ENCODE results near the gene COBL.
A peak's percentile ranks its signal among the peaks of the same experiment; 100 is the strongest.

Gene COBL

GRCh38 chr7:51250512-51250911, 66.1 kb downstream of the COBL start:
- no peak for DNase-seq (ENCODE audit: low spot score)

DNA sequence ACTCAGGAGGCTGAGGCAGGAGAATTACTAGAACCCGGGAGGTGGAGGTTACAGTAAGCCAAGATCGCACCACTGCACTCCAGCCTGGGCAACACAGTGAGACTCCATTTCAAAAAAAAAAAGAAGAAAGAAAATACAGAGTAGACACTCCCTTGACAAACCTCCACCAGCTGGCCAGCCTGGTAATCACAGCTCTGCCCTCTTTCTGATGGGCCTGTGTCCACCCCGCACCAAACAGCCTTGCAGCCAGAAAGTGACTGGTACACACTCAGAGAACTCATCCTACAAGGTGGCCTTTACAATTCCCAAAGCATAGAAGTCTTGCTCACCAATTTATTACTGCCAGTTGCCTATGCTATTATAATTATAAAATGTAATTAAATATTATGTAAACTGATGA, 66.6 kb downstream of the COBL start:
- DNase-seq (ENCODE audit: low spot score) = no peak

- no peak for DNase-seq (ENCODE audit: low spot score)
Observed at GRCh38 chr7:51249187-51249945, 67.2 kb downstream of the COBL start.

DNA sequence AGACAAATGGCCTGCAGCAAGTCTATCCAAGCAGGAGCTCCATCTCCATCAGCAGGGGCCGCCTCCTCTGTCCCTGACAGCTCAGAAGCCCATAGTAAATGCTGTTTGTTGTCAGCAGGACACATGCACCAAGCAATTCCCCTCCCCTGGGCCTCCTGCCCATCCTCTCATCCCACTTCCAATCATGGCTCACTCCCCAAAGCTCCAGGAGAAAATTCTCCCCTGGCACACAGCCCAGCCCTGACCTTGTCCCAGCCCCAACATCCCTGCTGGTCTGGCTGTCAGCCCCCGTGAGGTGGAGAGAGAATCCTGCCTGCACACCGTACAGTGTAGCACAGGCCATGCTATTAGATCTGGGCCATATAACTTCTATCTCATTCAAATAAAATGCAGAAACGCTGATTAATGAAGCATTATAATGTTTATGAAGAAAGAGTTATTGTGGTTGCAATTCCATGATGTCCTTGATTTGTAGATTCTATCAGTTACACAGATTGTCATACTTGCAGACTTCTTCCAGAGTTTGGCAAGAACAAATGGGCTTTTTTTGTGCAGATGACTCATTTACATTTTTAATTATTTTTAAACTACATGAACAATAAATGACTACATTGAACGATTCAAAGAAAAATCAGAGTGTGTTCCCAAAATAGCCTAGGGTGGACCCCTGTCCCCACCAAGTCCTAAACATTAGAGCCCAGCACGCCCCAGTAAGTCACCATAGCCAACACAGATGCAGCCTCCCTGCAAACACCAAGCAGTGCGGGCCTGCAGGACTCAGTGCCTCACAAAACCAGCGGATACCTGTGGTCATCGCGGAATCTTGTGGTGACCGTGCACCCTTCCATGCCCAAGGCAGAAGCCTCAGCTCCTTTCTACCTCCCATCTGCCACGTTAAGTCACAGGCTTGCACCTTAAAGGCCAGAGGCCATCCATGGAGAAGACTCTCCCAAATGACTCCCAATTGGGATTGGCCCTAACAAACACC, 70.1 kb downstream of the COBL start:
- peak; percentile 97 for DNase-seq (ENCODE audit: low spot score)

DNA sequence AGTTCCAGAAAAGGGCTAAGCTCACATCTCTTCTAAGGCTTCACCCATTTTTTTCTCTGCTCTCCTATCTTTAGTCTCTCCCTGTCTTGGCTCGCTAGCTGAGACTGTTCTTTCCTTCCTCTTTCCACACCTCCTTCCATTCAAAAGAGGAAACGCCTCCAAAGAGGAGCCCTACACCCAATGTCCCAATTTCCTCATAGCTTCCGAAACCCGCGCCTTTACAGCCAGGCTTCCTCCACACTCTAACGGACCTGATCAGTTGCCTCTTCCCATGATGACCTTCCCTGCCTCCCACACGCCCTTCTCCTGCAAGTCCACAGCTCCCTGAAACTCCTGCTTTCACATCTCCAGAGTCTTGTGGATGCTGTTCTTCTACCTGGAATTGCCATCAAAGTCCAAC, 71.7 kb downstream of the COBL start:
- DNase-seq (ENCODE audit: low spot score) = no peak

- DNase-seq (ENCODE audit: low spot score) = no peak
Observed at GRCh38 chr7:51244053-51244452, 72.6 kb downstream of the COBL start.

GRCh38 chr7:51243631-51244030, 73.0 kb downstream of the COBL start:
- no peak for DNase-seq (ENCODE audit: low spot score)

DNA sequence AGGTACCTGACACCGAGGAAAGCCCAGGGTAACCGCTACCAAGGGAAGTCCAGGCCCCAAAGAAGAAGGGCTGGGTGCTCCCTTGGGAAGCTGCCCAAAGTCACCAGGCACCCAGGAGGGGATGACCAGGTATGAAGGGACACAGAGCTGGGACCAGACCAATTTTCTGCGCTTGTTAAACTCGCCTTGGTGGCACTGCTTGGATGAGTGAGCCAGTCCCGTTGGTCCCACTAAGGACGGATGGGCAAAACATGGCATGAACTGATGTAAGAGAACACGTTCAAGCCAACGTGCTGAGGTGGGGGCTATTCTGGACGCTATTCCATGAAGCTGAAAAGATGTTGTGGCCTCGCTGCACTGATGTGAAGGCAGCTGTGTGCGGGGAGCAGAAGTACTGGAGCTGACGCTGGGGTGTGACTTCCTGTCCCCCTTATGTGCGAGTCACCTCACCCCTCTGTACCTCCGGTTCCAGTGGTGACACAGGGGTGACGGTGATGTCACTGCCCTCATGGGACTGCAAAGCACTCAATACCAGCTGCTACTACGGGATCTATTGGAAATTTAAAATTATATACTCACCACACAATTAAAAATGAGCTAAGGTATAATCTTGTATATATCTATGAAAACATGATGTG, 73.6 kb downstream of the COBL start:
- DNase-seq (ENCODE audit: low spot score) = no peak

- DNase-seq (ENCODE audit: low spot score) = no peak
Observed at GRCh38 chr7:51242007-51242691, 74.5 kb downstream of the COBL start.

DNA sequence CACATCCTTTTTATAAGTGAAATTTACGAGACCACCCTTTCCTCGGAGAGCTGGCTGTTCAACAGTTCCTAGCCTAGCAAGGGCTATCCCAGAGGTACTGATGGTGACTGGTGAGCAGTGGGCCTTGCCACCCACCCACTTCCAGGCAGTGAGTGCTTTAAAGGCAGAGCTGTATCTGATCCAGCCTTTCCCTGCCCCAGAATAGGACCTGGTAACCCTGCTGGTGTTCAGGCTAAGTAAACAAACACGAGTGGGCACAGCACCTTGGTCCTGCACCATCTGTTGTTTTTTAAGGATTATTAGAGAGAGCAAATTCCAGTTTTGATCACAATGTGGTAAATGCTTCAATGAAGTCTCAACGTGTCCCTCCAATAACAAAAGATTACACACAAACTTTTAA, 75.7 kb downstream of the COBL start:
- DNase-seq (ENCODE audit: low spot score) = peak; percentile 78

DNA sequence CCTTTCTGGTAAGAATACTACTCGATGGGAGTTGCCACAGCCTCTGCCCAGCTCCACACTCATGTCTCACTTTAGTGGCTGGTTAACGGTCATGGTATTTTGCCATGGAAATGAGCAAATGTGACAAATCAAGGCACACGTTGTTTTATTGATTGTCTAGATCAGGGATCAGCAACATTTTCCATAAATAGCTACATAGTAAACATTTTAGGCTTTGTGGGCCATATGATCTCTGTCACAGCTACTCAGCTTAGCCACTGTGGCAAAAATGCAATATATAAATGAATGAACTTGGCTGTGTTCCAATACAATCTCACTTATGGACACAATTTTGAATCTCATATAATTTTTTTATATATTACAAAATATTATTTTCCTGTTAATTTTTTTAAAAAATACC, 76.9 kb downstream of the COBL start:
- no peak for DNase-seq (ENCODE audit: low spot score)

GRCh38 chr7:51238981-51239495, 77.6 kb downstream of the COBL start:
- no peak for DNase-seq (ENCODE audit: low spot score)

DNA sequence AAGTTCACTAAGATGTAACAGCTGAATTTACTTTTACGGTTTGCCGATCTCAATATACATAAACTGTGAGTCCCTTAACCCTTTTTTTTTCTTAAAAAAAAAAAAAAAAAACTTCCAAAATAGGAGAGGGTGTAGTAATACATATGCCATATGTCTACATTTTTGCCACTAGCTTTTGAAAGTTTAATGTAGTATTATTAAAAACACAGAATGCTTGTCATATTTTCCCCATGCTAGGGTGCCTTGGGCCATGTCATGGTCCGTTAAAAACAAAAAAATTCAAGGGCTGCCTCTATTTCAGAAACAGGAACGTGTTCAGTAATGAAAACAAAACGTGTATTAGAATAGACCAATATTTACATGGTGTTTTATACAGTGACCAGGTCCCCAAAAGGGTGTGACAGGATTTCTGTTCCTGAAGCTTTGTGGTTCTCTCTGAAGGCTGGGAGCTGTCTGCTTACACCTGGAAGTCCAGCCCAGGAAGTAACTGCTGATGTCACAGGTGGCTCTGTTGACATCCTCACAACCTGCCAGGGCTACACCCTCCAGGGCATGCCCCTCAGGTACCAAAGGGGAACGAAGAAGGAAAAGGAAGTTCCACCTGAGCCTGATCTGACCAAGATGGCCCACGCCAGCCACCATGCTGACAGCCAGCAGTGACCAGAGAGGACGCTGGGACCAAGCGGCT, 79.0 kb downstream of the COBL start:
- DNase-seq (ENCODE audit: low spot score) = no peak

- DNase-seq (ENCODE audit: low spot score) = no peak
Observed at GRCh38 chr7:51236470-51237132, 80.0 kb downstream of the COBL start.

DNA sequence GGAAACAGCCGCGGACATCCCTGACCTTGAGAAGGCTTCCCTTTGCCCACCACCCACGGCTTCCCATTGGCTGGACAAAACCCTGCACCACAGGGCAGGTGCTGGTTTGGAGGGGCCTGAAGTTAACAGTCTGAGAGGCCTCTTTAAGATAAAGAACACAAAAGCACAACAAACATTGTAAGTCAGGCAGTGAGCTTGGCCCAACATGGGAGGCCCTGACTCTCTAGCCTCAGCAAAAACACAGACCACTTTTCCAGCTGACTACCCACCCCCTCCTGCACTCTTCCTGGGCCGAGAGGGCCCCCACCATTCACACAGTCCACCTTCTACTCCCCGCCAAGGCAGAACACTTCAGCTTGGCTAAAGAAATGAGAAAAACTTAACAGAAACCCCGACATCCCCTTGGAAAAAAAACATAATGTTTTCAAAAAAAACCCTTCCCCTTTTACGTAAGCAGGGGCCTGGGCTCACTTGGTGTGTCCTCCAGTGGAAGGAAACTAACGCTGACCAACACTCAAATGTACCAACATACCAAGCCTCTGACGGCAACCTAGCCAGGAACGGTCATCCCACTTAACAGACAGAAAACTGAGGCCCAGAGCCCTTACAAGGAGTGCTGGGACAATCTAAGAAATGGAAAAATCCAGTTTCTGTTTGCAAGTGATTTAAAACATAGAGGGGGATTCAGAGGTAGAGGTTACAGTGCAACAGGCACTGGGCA, 80.9 kb downstream of the COBL start:
- DNase-seq (ENCODE audit: low spot score) = no peak

DNA sequence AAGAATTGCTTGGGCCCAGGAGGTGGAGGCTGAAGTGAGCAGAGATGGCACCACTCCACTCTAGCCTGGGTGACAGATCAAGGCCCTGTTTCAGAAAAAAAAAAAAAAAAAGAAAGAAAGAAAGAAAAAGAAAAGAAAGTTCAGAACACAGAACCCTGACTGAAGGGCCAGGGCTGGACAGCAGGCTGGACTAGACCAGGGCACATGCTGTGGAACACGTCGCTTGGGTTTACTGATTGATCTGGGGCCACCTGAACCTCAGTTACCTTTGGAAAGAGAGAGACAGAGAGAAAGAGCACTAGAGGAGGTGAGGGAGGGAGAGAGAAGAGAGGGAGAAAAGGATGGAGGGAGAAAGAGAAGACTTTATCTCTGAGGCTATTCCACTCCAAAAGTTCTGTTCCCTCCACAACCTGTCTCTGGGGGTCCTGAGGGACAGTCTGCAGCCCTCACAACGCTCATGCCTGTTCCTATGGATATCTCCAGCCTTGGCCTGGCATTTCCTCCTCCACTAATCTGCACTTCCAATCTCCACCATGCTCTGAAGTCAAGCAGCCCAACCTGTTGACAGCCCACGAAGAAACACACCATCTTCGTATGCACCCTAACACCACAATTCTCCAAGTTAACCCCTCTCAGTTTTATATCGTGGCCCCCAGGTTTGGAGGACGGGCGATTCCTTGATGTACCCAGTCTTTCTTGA, 81.8 kb downstream of the COBL start:
- DNase-seq (ENCODE audit: low spot score) = no peak

DNA sequence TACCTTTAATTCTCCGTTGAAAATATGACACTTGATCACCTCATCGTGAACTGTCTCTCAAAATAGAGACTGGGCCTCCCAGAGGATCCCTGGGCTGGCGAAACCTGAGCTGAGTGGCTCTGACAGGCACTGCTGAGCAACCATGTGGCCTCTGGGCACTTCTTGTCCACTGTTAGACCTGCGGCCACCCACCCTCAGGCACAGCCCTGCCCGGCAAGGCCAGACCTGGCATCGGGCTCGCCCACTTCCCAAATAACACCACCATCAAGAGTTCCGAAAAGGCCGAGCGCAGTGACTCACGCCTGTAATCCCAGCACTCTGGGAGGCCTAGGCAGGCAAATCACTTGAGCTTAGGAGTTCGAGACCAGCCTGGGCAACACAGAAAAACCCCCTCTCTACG, 82.5 kb downstream of the COBL start:
- DNase-seq (ENCODE audit: low spot score) = peak; percentile 93

DNA sequence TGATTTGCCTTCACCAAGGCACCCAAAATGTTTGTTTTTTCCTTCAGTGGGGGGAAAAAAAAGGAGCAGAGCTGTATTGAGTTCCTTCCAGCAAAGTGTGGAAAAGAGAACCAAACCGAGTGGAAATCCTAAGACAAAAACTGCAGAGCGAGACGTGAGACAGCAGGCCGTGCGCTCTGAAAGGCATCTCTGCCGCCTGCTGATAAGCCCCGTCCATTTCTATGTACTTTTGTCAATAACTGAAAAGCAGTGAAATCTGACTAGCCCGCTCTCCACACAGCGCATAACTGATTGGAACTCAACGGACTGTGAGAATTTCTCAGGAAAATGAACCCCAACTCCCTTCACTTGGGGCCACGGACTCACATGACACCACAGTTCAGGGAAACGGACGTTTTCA, 83.2 kb downstream of the COBL start:
- DNase-seq (ENCODE audit: low spot score) = no peak

DNA sequence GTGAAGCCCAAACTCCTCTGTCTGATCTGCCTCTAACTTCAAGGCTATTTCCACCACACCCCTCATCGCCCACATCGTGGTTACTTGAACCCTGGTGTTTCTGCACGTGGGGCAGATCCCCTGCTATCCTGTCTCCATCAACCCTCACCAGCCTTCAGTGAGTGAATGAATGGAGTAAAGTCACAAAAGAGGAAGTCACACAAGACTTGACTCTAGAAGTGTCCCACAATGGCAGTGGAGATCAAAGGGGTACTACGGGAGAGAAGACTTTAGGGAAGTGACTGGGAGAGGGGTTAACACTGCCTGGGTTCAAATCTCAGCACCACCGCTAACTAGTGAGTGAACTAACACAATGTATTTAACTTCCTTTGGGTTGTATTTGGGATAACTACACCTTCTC, 85.9 kb downstream of the COBL start:
- no peak for DNase-seq (ENCODE audit: low spot score)

DNA sequence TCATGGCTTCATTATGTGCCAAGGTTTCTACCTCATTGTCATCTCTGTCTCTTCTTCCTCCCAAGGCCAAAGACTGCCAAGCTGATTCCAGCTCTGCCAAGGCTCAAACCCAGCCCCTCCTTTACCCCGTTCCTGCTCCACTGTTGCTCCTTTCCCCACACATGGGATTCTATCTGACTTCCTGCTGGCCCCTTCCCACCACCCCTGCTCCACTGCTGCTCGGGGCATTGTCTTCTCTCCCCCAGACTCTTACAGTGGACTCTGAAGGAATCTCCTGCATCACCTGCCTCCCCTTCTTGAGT, 86.3 kb downstream of the COBL start:
- no peak for DNase-seq (ENCODE audit: low spot score)

All from cerebellar cortex (tissue), 1 donor.